Activated CD8-positive, alpha-beta memory T cell treated with anti-CD3 and anti-CD28 coated beads, Interleukin-2, amount 50 U/mL, for 48 hours (primary cell): ENCODE data around the gene TMEM59L.
"Not testable (repeated sequence)": the region's sequence is repeated elsewhere in the genome, so short reads cannot be mapped to it uniquely, and the experiment has no call there.

ENCODE experiments used
- DNase-seq: peaks from one replicate; pipeline ENCODE4 v3.0.0-alpha.2; 2020

Gene TMEM59L

GRCh38 chr19:18594096-18594823 lies 18.4 kb upstream of the TMEM59L start:
- DNase-seq: peak; percentile 91

DNA sequence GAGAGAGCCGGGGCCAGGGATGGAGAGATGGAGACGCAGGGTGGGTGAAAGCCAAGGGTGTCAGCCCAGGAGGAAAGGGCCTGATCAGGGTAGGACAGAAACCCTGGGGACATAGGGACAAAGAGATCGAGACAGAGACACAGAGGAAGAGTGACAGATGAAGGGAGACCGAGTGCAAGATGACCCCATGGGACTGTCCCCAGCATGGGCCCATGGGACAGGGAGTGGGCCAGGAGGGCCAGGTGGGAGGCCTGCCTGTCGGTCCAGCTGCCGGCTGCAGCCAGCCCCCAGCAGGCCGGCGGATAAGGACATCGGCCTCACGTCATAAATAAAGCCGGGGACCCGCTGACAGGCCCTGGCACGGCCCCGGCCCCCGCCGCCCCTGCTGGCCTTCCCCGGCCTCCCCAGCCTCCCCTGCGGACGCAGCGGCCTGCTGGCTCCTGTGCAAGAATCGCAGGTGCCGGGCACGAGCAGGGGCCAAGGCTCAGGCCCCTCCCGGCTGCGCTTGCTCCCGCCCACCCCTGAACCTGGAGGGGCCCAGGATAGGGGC lies 17.8 kb upstream of the TMEM59L start:
- DNase-seq: no peak

- no peak for DNase-seq
Measured at GRCh38 chr19:18595475-18595874, 17.2 kb upstream of the TMEM59L start.

DNA sequence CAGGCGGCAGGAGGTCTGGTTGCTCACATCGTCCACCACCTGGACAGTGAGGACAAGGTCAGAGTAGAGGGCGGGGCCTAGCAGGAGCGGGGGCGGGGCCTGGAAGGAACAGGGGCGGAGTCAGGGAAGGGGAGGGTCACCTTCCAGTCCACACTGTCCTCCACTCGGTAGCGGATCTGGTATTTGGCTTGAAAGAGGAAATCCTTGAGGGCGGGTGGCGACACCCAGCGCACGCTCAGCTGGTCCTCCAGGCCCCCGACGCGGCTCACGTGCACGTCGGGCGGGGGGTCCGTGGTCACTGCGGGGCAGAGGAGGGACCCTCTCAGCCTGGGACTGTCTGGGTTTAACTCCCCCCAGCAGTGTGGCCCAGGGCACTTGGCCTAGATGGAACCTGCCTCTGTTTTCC lies 15.9 kb upstream of the TMEM59L start:
- no peak for DNase-seq

DNA sequence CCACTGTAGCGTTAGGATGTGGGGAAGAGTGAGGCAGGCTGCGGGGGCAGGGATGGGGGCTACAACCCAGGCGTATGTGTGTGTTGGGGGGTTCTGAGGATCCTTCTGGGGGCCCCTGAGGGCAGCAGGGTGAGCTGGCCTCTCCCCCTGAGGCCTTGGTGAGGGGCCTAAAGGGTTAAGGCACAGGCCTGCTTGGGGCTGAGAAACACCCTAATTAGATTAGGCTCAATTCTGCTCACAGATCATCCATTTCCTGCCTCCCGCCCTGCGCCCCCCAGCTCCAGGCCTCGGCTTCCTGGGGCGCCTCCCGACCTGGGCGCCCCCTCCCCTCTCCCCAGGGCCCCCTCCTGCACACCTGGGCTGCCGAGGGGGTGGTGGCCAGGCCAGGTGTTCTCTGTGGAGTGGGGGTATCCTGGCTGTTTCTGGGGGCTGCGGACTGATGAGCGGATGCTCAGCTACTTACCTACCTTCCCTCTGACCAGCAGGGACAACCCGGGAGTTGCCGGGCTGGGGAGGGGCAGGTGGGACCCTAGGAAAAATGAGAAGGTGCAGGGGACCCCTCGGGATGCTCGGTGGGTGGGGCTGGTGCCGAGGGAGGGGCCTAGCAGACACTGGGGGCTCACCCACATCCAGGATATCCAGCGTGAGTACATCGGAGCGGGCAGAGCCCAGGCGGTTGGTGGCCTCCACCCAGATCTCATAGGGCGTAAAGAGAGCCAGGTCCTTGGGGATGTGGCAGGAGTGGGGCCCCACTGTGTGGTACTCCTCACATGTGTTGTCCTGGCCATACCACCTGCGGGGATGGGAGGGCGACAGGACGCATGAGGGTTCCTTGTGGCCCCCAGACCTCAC lies 14.6 kb upstream of the TMEM59L start:
- DNase-seq: no peak

GRCh38 chr19:18599485-18599884 lies 13.2 kb upstream of the TMEM59L start:
- no peak for DNase-seq

GRCh38 chr19:18600692-18601397 lies 11.8 kb upstream of the TMEM59L start:
- not testable (repeated sequence) for DNase-seq

- no peak for DNase-seq
Measured at GRCh38 chr19:18601875-18602274, 10.8 kb upstream of the TMEM59L start.

DNA sequence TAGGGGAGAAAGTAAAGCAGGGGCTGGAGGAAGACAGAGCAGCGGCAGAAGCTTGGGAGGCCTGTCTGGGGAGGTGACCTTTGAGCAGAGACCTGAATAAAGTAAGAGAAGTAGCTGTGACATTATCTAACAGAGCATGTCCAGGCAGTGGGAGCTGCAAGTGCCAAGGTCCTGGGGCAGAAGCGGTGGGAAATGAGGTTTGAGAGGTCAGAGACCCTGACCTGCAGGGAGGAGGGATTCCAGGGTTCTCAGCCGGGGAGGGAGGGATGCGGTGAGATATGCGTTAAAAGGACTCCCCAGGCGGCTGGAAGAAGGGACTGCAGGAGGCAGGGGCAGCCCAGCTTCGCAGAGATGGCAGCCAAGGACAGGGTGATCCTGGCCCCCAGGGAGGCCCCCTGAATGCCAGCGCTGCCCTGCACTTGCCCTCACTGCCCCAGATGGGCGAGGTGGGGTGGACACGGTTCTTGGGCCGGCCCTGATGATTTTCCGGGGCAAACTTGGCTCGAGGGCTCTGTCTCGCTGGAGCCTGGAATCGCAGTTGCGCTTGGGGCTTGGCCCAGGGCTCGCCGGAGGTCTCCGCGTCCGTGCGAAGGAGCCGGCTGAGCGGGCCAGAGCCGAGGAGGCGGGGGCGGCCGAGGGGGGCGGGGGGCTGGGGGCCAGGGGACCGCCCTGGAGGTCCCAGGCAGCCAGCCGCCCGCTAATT lies 9.3 kb upstream of the TMEM59L start:
- peak; percentile 54 for DNase-seq

- DNase-seq: peak; percentile 54
Measured at GRCh38 chr19:18603958-18604819, 8.5 kb upstream of the TMEM59L start.

DNA sequence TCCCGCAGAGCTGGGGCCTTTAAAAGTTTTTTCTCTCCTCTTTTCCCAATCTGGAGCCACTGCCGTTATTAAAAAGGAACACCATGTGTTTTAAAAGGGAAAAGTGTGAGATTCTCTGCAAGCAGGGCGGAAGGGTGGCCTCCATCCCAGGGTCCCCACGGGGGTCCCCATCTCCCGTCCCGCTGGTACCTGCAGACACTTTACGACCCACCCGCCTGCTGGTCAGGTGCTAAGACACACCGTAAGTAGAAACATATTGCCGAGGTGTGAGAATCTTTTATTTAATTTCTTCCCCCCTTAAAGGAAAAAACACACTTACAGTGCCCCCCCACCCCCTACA lies 7.9 kb upstream of the TMEM59L start:
- DNase-seq: no peak

DNA sequence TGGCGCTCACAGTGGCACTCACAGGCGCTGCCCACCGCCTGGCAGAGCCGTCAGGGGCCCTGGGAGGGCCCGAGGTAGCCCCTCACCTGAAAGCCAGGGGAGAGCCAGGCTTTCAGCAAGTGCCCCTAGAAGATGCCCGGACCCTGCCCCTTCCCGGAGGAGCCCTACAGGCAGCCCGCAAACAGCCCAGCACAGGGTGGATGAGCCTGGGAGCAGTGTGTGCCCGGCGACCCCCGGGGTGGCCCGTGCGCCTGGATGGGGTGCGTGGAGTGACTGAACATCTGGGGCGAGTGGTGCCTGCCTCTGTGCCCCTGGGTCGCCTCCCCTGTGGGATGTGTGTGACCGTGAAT lies 7.5 kb upstream of the TMEM59L start:
- no peak for DNase-seq

DNA sequence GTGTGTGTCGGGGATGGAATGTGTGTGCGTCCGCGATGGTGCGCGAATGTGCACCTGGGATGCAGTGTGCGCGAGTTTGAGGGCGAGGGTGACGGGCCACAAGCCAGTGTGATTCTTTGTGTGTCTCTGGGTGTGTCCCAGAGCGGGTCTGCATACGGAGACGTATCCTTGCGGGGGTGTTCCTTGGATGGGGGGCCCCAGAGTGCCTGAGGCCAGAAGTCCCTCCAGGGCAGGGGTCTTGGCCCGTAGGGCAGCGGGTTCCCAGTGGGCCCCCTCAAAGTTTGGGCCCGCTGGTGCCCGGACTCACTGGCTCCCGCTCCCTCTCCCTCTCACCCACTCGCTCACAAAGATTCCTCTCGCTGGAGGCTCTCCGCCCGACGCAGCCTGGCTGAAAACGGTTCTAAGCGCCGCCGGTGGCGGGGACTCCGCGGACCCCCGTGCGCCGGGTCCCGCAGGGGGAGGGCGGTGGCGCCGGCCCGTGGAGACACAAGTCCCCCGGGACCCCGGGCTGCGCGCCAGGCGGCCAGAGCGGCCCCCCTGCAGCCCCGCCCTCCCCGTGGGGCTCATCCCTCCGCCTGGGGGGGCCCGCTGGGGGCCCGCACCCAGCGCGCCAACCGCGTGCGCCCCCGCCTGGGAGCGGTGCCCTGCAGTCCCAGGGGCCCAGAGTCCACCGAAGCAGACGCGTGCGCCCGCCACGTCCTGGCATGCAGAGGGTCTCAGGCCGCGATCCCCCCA lies 7.0 kb upstream of the TMEM59L start:
- DNase-seq: peak; percentile 53

GRCh38 chr19:18606281-18607225 lies 6.1 kb upstream of the TMEM59L start, which contains the start of gene CRLF1:
CRLF1 (minus strand) TSS chr19:18606799; CDS start chr19:18606656, 143 bp downstream.
- no peak for DNase-seq

DNA sequence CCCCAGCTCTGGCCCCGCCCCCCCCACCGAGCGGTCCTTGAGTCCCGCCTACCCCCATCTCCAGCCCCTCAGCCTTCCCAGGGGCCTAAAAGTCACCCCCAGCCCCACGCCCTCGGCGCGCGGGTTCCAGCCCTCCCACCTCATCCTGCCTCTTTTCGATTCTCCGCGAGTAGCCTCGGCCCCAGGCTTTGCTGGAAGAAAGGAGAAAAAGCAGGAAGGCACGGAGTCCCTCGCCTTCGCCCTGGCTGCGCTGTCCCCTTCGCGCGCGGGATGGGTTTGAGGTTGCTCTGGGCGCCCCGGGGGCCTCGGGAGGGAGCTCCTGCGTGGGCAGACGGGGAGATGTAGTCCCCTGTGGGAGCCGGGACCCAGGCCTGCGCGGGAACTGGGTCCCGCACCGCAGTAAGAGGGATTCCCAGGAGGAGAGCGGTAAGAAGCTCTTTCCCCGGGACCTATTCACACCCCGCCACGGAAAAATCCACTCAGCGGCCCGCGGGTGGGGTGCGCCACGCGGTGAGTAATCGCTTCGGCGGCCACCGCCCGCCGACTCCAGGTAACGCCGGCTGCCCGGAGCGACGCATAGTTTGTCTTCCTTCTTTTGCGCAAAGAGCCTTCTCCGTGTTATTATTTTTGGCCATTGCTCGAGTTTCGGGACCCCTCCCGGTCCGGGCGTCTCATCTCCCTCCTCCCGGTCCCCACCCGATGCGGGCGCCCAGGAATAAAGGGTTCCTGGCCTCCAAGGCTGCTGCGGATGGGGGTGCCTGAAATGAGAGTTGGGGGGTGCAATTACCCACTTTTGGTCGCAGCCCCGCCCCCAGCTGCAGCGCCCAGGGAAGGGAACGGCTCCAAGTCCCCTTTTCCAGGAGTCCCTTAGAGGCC lies 5.2 kb upstream of the TMEM59L start:
- DNase-seq: no peak

GRCh38 chr19:18608102-18608804 lies 4.4 kb upstream of the TMEM59L start:
- no peak for DNase-seq

- DNase-seq: no peak
Measured at GRCh38 chr19:18608805-18609716, 3.6 kb upstream of the TMEM59L start.
